ENCODE measurements around the gene CABLES1. TPM values are rescaled to one million over a fixed set of nuclear protein-coding genes. Genes with fewer than 3 reads are reported as not detected.

The CABLES1 gene
- polyA plus RNA-seq, 1 experiment = 5.4 TPM

GRCh38 chr18:23225503-23225902, 90.2 kb downstream of the CABLES1 start:
- ChIA-PET CTCF (interaction anchor here (0.6 to 1.3 kb wide), 5 partner anchors 14 to 693 kb away, joined by 3 to 4 read pairs (median 3); no protein-coding TSS in a partner anchor), POLR2A (no interaction called here)
- Histone ChIP-seq H3K27me3 (ENCODE audit: control insufficient read depth, insufficient read depth, low read length) (no peaks in the 10 kb centered on the region), H3K36me3 (ENCODE audit: control insufficient read depth, insufficient read depth, low read length) (no peaks in the 10 kb centered on the region), H3K4me3 (ENCODE audit: low read depth, low read length) (no peak overlapping the region)
- TF ChIP-seq CTCF (IDR thresholded peaks at IDR 0.05; ENCODE audit: insufficient read depth, low read depth, low read length) = no peak
- peak; percentile 96 for DNase-seq (ENCODE audit: low read depth)

GRCh38 chr18:23226391-23226790, 91.1 kb downstream of the CABLES1 start:
- no peaks in the 10 kb centered on the region for H3K27me3 ChIP-seq (ENCODE audit: control insufficient read depth, insufficient read depth, low read length)
- CTCF ChIA-PET = interaction anchor here (0.7 to 1.5 kb wide), 5 partner anchors 9 to 197 kb away, joined by 3 to 4 read pairs (median 3); no protein-coding TSS in a partner anchor
- no peak overlapping the region for H3K4me3 ChIP-seq (ENCODE audit: low read depth, low read length)
- POLR2A ChIA-PET = no interaction called here
- TF ChIP-seq CTCF (IDR thresholded peaks at IDR 0.05; ENCODE audit: insufficient read depth, low read depth, low read length) = no peak
- no peaks in the 10 kb centered on the region for H3K36me3 ChIP-seq (ENCODE audit: control insufficient read depth, insufficient read depth, low read length)
- no peak for DNase-seq (ENCODE audit: low read depth)

GRCh38 chr18:23226930-23227725, 91.8 kb downstream of the CABLES1 start:
- no peak for TF ChIP-seq CTCF (IDR thresholded peaks at IDR 0.05; ENCODE audit: insufficient read depth, low read depth, low read length)
- ChIA-PET POLR2A (no interaction called here), CTCF (interaction anchor here (0.6 to 1.5 kb wide), 6 partner anchors 9 to 198 kb away, joined by 3 to 4 read pairs (median 3); no protein-coding TSS in a partner anchor)
- H3K4me3 ChIP-seq (ENCODE audit: low read depth, low read length) = no peak overlapping the region
- no peaks in the 10 kb centered on the region for H3K27me3 ChIP-seq (ENCODE audit: control insufficient read depth, insufficient read depth, low read length)
- DNase-seq (ENCODE audit: low read depth) = peak; percentile 54
- no peaks in the 10 kb centered on the region for H3K36me3 ChIP-seq (ENCODE audit: control insufficient read depth, insufficient read depth, low read length)

GRCh38 chr18:23227726-23228070, 92.4 kb downstream of the CABLES1 start:
- no peak for DNase-seq (ENCODE audit: low read depth)
- CTCF ChIA-PET = interaction anchor here (1.1 to 1.8 kb wide), 3 partner anchors 53 to 199 kb away, joined by 3 to 5 read pairs (median 3); no protein-coding TSS in a partner anchor
- no peak for TF ChIP-seq CTCF (IDR thresholded peaks at IDR 0.05; ENCODE audit: insufficient read depth, low read depth, low read length)
- H3K36me3 ChIP-seq (ENCODE audit: control insufficient read depth, insufficient read depth, low read length) = no peaks in the 10 kb centered on the region
- POLR2A ChIA-PET = no interaction called here
- no peak overlapping the region for H3K4me3 ChIP-seq (ENCODE audit: low read depth, low read length)
- H3K27me3 ChIP-seq (ENCODE audit: control insufficient read depth, insufficient read depth, low read length) = no peaks in the 10 kb centered on the region

- TF ChIP-seq CTCF (IDR thresholded peaks at IDR 0.05; ENCODE audit: insufficient read depth, low read depth, low read length) = no peak
- DNase-seq (ENCODE audit: low read depth) = no peak
- POLR2A ChIA-PET = no interaction called here
- Histone ChIP-seq H3K27me3 (ENCODE audit: control insufficient read depth, insufficient read depth, low read length) (no peaks in the 10 kb centered on the region), H3K4me3 (ENCODE audit: low read depth, low read length) (no peak overlapping the region), H3K36me3 (ENCODE audit: control insufficient read depth, insufficient read depth, low read length) (no peaks in the 10 kb centered on the region)
- CTCF ChIA-PET = interaction anchor here (1.8 kb wide), 1 partner anchor 150 kb away, joined by 5 read pairs; no protein-coding TSS in a partner anchor
Measured at GRCh38 chr18:23228102-23229061, 93.1 kb downstream of the CABLES1 start.
